Head of caudate nucleus (tissue), 42 donors: ENCODE measurements around the gene TRMT2A.

Experiments
- DNase-seq, 42 donors: peaks; one replicate each; pipeline versions ENCODE4 v3.0.0 to v3.0.0-alpha.2; 2020 to 2021; ENCODE audit warnings: mixed read lengths in 7 of 42
- intact Hi-C: fragments of 100-400 bp; cut with DNase I; formaldehyde crosslinking; loops from one replicate; pipeline ENCODE4 v1.15.0; 2022

The TRMT2A gene

DNA sequence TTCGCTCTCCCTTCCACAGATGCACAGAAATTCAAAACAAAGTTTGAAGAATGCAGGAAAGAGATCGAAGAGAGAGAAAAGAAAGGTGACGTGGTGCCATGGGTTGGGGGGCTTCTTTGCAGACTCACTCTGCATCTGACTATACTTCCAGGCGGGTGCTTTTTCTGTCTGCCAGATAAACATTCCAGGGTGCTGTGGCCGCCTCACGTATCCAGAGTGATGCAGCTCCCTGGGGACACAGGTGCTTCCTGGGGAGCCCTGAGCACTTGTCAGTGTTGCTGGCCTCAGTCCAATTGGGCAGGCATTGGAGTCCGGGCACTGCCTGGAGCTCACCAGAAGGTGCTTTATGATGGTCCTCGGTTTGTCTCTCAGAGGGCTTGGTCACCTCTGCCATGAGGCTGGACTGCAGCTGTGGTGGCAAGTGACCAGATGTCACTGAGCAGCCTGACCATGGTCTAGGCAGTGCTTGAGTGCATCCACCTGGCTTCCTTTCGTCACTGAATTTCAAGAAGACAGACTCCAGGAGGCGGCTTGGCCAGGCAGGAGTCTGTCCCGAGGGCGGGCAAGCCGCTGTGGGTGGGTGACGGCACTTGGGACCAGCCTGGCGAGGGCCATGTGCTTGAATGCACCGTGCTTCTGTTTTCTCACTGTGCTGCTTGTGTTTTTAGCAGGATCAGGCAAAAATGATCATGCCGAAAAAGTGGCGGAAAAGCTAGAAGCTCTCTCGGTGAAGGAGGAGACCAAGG is 9.4 kb upstream of the TRMT2A start:
- no peak for DNase-seq
- intact Hi-C loops = loop anchor here (10.0 kb wide), 1 partner anchor 162 kb away; no protein-coding TSS in a partner anchor

DNA sequence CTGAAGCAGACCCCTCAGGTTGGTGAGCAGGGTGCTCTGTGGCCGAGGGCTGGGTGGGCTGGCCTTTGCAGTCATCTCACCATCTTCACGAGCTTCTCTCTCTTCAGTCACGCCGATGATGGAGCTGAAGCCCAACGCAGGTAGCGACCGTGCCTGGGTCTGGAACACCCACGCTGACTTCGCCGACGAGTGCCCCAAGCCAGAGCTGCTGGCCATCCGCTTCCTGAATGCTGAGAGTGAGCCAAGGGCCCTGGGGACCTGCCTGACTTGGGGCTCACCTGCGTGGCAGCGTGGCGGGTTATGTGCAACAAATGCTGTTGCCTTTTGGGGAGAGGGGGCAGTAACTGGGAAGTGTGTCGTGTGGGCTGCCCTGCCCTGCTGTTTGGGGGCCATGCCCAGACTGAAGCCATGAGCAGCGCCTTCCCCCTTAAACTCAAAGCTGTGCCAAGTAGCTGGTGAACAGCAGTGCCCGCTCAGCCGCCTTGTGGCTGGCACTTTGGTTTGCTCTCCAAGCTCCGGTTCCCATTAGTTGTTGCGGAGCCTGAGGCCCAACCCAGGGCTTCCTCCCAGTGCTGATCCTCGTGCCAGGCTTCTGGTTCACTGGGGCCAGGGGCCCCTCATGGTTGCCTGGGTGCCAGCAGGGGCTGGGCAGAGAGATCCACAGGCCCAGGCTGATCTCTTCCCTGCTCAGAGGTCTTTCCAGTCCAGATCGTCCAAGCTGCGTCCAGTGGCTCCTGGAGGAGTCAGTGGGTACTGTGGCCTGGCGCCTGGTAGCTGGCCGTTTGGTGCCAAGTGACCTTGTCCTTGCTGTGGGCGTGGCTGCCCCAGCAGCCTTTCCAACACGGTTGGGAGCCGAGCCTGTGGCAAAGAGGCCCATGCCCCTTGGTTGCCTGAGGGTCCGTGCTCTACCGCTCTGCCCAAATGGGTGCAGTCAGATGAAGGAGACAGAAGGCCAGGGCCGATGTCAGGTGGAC is 8.5 kb upstream of the TRMT2A start:
- intact Hi-C loops = loop anchor here (10.0 kb wide), 1 partner anchor 161 kb away; no protein-coding TSS in a partner anchor
- no peak for DNase-seq

DNA sequence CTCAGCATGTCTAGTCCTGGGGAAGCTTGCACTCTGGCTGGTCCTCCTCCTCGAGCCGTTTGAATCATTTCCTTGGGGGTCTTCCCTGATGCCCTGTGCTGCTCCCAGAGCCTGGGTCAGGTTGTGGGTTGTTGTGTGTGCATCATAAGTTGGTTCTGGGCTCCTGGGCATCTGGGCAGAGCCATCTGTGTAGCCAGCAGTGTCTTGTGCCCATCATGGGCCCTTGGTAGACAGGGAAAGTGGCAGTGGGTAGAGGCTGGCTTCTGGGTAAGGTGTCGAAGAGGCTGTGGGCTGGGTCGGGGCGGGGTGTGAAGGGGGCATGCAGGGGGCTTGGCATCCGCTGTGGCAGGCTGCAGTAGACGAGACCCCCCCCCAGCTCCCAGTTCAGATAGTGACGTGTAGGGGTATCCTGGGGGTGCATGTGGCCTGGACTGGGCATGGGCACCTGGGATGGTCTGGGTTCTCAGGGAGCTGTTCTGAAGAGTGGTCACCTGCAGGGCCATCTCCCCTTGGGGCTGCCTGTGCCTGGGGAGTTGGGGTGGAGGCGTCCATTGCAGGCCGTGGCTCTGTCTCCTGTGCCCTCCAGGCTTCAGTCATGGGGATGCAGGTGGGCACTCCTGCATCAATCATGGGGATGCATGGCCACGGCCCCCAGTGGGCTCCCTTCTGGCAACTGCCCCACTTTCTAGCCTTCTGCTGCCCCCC is 7.2 kb upstream of the TRMT2A start:
- DNase-seq = no peak
- intact Hi-C loops = loop anchor here (10.0 kb wide), 1 partner anchor 159 kb away; no protein-coding TSS in a partner anchor

DNA sequence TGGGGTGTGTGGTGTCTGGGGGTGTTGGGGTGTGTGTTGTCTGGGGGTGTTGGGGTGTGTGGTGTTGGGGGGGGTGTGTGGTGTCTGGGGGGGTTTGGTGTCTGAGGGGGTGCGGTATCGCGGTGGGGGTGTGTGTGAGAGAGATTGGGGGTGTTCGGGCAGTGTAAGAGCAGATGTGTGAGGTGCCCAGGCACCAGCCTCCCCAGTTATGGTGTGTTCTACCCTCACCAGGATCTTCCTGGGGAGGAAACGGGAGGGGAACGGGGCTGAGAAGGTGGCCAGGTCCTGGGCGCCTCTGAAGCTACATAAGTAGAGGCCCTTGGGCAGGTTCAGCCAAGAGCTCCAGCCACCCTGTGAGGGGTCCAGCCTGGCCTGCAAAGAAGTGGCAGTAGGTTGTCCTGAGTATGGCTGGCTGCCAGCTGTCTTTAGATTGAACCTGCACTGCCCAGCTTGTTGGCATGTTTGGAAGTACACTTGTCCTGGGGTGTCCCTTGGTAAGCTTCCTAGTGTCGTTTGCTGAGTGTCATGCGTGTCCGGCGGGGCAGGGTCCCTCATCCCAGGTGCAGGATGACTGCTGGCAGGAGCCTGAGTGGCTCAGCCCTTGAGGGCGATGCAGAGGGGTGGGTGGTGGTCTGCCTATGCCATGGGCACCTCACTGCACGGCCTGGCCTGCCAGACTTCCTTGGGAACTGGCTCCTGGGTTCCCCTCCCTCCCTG is 6.5 kb upstream of the TRMT2A start:
- no peak for DNase-seq
- intact Hi-C loops = loop anchor here (10.0 kb wide), 1 partner anchor 159 kb away; no protein-coding TSS in a partner anchor

DNA sequence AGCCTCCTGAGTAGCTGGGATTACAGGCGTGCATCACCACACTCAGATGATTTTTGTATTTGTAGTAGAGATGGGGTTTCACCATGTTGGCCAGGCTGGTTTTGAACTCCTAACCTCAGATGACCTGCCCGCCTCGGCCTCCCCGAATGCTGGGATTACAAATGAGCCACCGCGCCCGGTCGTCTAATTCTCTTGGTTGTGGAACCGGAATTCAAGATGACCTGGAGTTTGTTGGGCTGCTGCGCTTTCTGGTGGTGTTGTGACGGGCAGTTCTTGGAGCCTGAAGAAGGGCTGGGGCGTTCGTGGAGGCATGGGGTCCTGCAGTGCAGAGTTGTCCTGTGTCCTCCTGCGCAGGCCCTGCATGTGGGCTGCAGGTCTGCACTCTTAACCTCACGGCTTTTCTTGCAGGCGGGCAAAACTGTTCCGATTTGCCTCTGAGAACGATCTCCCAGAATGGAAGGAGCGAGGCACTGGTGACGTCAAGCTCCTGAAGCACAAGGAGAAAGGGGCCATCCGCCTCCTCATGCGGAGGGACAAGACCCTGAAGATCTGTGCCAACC is 4.9 kb upstream of the TRMT2A start:
- intact Hi-C loops = loop anchor here (10.0 kb wide), 1 partner anchor 157 kb away; no protein-coding TSS in a partner anchor
- DNase-seq = no peak

DNA sequence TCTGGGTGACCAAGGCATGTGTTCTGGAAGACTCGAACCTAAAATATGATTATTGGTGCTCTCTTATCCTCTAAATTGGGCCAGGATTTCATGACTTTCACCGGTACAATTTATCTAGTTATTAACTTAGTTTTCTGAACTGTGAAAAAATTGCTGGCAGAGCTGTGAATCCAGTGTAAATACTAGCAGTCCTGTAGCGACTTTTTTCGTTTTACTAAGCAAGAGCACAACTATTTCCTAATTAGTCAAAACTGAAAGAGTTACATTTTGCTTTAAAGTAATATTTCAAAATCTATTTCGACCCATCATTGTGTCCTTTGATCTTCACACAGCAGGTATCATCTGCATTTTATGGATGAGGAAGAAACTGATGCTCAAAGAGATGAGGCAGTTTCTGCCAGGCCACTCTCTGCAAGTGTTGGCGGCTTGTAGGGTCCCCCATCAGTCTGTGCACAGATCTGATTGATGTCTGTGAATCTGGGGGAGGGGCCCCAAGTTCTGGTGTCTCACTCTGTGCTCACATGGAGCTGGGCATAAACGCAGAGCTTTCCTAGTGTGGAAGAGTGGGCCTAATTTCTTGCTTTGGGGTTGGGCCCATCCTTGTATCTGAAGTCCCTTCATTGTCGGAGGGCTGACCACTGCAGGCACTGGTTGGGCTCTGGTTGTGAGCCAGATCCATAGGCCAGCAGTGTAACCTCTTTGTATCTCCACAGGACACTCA is 1.4 kb upstream of the TRMT2A start:
- peak in 1 of 42 donors; percentile 1 for DNase-seq
- intact Hi-C loops = no loop called here

DNA sequence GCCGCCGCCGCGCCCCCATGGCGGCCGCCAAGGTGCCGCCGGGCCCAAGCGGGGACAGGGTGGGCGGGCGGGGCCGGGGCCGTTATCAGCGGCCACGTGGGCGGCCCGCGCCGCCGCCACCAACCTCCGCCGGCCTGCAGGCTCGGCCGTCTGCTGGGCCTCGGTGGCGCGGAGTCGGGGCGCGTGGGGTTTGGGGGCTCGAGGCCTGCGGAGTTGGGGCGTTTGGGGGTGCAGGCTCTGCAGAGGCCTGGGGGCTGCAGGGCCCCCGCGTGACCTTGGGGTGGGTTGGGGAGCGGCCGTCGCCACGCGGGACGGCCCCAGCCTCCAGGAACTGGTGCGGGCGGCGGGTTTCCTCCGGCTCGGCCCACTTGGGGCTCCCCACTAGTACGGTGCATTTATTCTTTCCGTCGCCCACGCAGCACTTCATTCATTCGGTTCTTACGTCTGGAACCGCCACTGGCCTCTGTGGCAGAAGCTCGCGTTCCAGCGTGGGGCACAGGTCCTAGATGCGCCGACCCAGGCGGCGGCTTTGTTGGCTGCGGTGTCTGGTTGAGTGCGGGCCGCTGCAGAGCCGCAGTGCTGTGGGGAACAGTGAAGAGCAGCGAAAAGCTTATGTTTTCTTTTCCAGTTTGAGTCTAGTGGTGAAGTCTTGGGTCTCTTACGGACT is 740 bp upstream of the TRMT2A start:
- DNase-seq = peak in 6 of 42 donors; percentile 32 to 60 (median 42)
- intact Hi-C loops = loop anchor here (2.0 kb wide), 1 partner anchor 39 kb away; no protein-coding TSS in a partner anchor

DNA sequence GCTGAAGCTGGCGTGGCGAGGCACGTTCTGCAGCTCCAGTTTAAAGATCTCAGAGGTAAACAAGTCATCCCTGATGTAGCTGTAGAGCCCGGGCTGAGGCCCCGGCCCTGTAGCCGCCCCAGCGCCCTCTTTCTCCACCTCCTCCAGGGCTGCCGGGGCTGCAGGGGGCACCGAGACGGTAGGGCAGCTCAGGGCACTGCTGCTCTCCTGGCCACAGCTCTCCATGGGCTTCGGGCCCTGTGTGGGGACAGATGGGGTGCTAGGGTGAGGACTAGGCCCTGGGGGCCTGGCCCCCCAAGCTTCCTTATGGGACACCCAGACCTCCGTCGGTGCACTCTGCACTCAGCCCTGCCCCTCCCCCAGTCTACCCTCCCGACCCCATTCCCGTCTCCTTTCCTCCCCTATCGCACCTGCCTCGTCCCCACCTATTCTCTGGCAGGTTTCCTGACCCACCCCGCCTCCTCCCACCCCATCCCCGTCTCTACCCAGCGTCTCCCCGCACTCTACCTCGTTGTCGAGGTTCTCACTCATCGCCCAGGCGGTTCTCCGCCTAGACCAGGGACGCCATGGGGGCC is 563 bp downstream of the TRMT2A start:
- DNase-seq = no peak

DNA sequence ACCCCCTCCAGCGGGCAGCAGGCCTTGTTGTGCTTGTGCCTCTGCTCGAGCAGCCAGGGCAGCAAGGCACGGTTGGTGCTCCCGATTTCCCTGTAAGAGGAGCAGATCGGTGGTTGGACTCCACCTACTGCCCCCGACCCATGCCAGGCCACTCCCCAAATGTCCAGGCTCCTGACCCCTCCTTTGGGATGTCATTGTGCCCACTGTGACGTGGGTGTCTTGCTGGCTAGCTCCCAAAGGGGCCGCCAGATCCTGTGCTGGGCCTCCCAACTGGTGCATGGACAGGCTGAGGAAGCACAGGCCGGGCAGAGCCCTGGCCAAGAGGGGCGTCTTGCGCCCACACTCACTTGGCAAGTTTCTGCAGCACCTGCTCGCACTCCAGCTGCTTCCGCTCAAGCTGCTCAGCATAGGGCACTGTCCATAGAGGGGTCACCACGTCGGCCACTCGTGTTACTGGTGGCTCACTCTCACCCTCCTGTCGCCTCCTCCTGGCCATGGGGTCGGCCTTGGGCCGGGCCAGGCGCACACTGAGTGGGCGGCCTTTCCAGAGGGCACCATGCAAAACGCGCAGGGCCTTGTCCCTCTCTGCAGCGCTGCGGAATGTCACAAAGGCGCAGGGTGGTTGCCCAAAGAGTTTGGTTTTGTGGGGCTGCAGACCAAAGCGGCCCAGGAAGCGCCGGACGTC is 1.2 kb downstream of the TRMT2A start, which contains the start of gene RANBP1:
RANBP1 (plus strand) TSS at position 414 of the 685 bp plus-strand sequence; CDS start at position 495, 81 bp downstream.
- intact Hi-C loops = loop anchor here (2.0 kb wide), 1 partner anchor 37 kb away; no protein-coding TSS in a partner anchor
- DNase-seq = no peak

More for the DNA sequence above, 563 bp downstream of the TRMT2A start:
- intact Hi-C loops = loop anchor here (2.0 kb wide), 1 partner anchor 38 kb away; no protein-coding TSS in a partner anchor

DNA sequence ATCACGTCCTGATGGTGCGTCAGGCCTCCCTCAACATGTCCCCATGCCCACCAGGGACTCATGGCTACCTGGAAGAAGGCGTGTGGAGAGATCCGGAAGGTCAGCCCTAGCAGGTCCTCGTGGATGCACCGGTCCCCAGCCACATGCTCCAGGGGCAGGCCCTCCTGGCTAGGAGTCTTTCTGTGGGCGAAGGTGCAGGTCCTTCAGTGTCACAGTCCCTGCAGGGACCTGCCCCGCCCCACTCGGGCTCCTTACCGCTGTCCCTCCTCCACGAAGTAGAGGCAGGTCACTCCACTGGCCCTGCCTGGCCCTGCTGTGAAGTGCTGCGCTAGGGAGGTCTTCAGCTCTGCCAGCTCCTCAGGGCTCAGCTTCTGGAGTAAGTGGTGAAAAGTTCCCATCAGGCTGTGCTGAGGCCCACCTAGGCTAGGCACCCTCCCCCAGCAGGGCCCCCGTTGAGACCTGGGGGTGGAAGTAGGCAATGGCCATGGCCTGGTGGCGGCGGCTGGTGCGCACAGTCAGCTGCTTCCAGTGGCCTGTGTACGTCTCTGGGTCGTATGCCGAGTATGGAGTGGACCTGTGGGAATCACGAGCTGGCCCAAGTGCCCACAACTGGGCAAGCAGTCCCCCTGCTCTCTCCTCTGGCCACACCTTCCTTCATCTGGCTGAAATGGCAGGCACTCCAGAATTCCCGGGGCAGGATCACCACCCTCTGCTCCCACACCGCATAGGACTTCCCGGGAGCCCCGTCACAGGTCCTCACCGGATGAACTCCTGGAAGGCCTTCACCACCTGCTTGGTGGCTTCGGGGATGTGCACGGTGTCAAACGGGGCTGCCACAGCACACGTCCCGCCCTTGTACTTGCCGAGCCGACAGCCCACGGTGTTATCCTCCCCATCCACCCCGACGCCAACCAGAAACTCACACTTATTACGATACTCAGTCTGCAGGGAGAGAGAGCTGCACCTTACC is 2.2 kb downstream of the TRMT2A start:
- DNase-seq = no peak
- intact Hi-C loops = no loop called here

DNA sequence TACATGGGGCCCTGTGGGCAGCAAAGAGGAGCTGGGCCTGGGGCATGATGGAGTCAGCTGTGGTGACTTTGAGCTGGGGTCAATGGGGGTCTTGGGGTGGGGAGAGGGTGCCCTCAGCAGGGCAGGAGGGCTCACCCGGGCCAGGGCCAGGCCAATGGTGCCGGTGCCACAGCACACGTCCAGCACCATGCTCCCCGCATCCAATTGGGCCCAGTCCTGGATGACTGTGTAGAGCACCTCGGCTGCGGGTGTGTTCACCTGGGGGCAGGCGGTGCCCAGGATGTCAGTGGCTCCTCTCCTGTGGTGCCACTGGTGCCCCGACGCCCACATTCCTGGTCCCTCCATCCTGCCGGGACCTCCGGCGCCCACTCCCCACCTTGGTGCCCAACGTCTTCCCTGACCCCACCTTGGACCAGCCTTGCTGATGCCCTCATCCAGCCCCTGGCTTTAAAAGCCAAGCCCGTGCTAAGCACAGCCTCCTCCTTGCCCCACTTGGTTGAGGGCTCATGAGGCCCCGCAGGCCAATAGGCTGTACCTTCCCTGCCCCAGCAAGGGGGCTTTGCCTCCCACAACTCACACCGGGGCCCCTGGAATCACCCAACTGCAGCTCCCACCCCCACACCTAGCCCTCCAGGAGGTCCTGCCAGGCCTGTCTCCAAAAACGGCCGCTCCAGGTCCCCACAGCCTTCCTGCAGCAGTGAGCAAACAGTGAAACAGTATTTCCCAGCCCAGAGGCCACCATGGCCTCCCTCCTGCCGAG is 3.3 kb downstream of the TRMT2A start:
- DNase-seq = no peak
- intact Hi-C loops = no loop called here

DNA sequence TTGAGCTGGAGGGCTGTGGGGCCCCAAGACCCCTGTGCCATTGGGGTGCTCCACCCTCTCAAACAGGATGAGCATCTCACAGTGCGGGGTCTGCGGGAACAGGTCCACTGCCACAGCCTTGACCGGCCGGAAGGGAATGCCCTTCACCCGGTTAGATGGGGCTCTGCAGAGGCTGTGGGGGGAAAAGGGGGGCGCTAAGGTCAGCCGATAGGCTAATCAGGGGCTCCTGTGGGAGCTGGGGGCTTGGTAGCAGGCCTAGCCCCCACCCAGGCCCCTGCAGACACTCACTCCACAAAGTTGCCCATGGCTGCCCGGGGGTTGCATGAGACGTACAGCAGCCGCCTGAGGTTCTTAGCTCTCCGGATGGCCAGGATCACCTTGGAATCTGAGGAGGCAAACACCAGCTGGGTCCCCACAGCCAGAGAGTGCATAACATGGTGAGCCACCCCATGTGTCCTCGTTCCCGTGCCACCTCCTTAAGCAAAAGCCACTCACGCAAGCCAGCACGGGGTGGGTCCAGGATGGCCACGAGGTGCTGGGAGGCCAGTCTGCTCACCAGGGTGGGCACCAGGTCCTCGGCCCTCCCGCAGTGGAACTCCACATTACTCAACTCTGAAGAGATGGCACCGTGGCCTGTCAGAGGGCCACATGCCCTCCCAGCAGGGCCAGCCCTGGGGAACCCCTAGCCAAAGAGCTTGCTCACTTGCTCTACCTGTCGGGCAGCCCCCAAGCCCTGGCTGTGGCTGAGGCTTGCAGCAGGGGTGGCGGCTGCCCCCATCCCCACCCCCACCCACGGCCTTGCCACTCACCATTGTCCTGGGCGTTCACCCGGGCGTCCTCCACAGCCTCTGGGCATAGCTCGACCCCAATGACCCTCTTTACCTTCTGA is 4.2 kb downstream of the TRMT2A start:
- DNase-seq = no peak
- intact Hi-C loops = no loop called here
